Measurements from ENCODE around the gene EYA3.
"Not testable (repeated sequence)": the region's sequence is repeated elsewhere in the genome, so short reads cannot be mapped to it uniquely, and the experiment has no call there.

The EYA3 gene

GRCh38 chr1:27999055-27999454, 89.4 kb downstream of the EYA3 start:
- DNase-seq (ENCODE audit: insufficient read length, low spot score) (no peak), FAIRE-seq (no peak)
- TF ChIP-seq POLR2A (IDR thresholded peaks at IDR 0.05; ENCODE audit: low read depth, low read length): no peak

DNA sequence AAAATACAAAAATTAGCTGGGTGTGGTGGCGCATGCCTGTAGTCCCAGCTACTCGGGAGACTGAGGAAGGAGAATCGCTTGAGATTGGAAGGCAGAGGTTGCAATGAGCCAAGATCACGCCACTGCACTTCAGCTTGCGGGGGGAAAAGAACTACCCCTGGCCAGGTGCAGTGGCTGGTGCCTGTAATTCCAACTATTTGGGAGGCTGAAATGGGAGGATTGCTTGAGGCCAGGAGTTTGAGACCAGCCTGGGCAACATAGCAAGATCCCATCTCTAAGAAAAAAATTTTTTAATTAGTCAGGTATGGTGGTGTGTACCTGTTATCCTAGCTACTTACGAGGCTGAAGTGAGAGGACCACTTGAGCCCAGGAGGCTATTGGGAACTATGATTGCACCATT, 93.9 kb downstream of the EYA3 start:
- DNase-seq (ENCODE audit: insufficient read length, low spot score); FAIRE-seq: not testable (repeated sequence)

- no peak for FAIRE-seq
- no peak for DNase-seq (ENCODE audit: insufficient read length, low spot score)
- no peak for TF ChIP-seq POLR2A (IDR thresholded peaks at IDR 0.05; ENCODE audit: low read depth, low read length)
These were observed 94.3 kb downstream of the EYA3 start for GRCh38 chr1:27994060-27994459.

- DNase-seq (ENCODE audit: insufficient read length, low spot score) (no peak), FAIRE-seq (no peak)
- no peak for TF ChIP-seq POLR2A (IDR thresholded peaks at IDR 0.05; ENCODE audit: low read depth, low read length)
These were observed 95.2 kb downstream of the EYA3 start for GRCh38 chr1:27993241-27993640.

DNA sequence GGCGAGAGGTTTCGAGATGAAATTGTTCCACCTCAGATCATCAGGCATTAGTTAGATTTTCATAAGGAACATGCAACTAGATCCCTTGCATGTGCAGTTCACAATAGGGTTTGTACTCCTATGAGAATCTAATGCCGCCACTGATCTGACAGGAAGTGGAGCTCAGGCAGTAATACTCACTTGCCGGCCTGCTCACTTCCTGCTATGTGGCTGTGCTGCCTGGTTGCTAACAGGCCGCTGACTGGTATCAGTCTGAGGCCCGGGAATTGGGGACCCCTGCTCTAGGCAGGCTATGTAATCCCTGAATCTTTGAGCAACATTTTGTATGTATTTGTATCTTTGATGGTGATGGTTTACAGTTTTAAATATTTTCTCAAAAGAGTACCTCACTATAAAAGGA, 96.1 kb downstream of the EYA3 start:
- no peak for DNase-seq (ENCODE audit: insufficient read length, low spot score)
- no peak for FAIRE-seq
- TF ChIP-seq POLR2A (IDR thresholded peaks at IDR 0.05; ENCODE audit: low read depth, low read length): no peak

GRCh38 chr1:27990920-27991537, 97.4 kb downstream of the EYA3 start:
- TF ChIP-seq POLR2A (IDR thresholded peaks at IDR 0.05; ENCODE audit: low read depth, low read length): no peak
- no peak for FAIRE-seq
- no peak for DNase-seq (ENCODE audit: insufficient read length, low spot score)

- no peak for DNase-seq (ENCODE audit: insufficient read length, low spot score)
- TF ChIP-seq POLR2A (IDR thresholded peaks at IDR 0.05; ENCODE audit: low read depth, low read length): no peak
- no peak for FAIRE-seq
These were observed 107.3 kb downstream of the EYA3 start for GRCh38 chr1:27981145-27981544.

GRCh38 chr1:27980216-27980845, 108.1 kb downstream of the EYA3 start:
- TF ChIP-seq POLR2A (IDR thresholded peaks at IDR 0.05; ENCODE audit: low read depth, low read length): no peak
- FAIRE-seq: no peak
- DNase-seq (ENCODE audit: insufficient read length, low spot score): no peak

DNA sequence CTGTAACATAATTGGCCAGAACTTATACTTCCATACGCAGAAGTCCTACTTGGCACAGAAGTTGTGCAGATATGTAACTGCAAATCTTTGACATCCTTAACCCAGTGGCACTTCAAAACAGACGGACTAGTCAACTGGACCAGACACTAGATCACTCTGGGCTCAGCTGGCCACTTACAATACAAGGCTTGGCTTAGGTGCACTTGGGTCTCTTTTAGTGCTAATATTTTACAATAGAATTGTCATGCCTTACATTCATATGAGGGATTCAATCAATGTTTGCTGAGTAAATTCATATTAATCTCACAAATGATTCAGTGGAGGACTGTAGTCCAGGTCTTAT, 108.6 kb downstream of the EYA3 start:
- DNase-seq (ENCODE audit: insufficient read length, low spot score): no peak
- no peak for FAIRE-seq
- no peak for TF ChIP-seq POLR2A (IDR thresholded peaks at IDR 0.05; ENCODE audit: low read depth, low read length)

DNA sequence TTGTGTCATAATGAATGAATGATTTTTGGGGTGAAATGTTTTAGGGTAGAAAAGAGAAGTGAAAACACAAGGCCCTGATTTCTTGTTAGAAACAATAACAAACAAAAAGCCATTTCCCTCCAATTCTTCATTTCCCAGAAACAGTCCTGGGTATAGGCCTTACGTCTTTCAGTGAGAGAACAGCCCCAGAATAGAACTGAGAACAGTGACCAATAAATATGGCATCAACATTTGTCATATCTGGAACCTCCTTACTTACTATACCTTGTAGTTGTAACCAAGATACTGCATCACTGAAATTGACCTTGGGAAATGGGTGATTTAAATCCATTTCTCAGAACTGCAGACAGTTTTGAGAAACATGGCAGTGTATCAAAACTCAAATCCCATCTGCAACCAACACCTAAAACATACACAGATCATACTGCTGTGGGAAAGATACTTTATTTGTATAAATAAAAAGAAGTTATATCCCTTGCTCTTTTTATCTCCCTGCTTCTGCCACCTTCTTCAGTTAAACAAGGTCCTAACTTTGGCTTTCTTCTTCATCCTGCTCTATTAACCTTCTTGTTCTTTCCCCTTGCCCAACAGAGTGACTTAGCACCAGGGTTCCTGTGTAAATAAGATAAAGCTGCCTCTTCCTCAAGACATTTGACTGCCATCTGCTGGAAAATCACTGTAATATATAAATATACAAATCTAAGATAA, 109.1 kb downstream of the EYA3 start:
- DNase-seq (ENCODE audit: insufficient read length, low spot score) (no peak), FAIRE-seq (no peak)
- TF ChIP-seq POLR2A (IDR thresholded peaks at IDR 0.05; ENCODE audit: low read depth, low read length): no peak

GRCh38 chr1:27974417-27974781, 114.0 kb downstream of the EYA3 start:
- no peak for DNase-seq (ENCODE audit: insufficient read length, low spot score)
- TF ChIP-seq POLR2A (IDR thresholded peaks at IDR 0.05; ENCODE audit: low read depth, low read length): no peak
- no peak for FAIRE-seq

GRCh38 chr1:27973771-27974416, 114.5 kb downstream of the EYA3 start:
- no peak for DNase-seq (ENCODE audit: insufficient read length, low spot score)
- no peak for TF ChIP-seq POLR2A (IDR thresholded peaks at IDR 0.05; ENCODE audit: low read depth, low read length)
- FAIRE-seq: no peak

DNA sequence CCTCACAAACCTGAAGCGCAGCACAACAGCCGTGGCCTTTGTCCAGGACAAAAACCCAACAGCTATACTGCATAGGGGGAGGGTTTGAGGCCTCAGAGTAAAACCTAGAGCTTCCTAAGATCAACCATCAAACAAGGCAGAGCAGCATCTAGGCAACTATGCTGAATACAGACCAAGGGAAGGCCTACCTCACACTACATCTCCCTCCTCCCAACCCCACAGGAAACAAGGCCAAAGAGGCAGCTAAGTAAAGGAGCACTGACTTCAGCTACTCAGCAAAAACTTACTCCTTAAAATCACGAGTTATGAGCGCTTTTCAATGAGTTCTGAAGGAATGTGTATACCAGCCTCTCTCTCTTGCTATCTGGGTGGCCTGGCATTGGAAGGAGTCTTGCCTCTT, 116.3 kb downstream of the EYA3 start:
- DNase-seq (ENCODE audit: insufficient read length, low spot score) (no peak), FAIRE-seq (no peak)
- no peak for TF ChIP-seq POLR2A (IDR thresholded peaks at IDR 0.05; ENCODE audit: low read depth, low read length)

GRCh38 chr1:27971674-27972073, 116.7 kb downstream of the EYA3 start:
- FAIRE-seq: no peak
- TF ChIP-seq POLR2A (IDR thresholded peaks at IDR 0.05; ENCODE audit: low read depth, low read length): no peak
- DNase-seq (ENCODE audit: insufficient read length, low spot score): no peak

GRCh38 chr1:27970401-27970800, 118.0 kb downstream of the EYA3 start:
- FAIRE-seq (peak; percentile 75), DNase-seq (ENCODE audit: insufficient read length, low spot score) (peak; percentile 49)
- no peak for TF ChIP-seq POLR2A (IDR thresholded peaks at IDR 0.05; ENCODE audit: low read depth, low read length)
